ENCODE data around the gene BIN2. TPM values are rescaled to one million over a fixed set of nuclear protein-coding genes. Genes with fewer than 3 reads are reported as not detected.
"Not testable (repeated sequence)": the region's sequence is repeated elsewhere in the genome, so short reads cannot be mapped to it uniquely, and the experiment has no call there.

BIN2 gene
- total RNA-seq, 4 donors from 2014 or later: 1.7 to 8.3 (median 2.9) TPM

GRCh38 chr12:51321882-51322281 is 2.1 kb downstream of the BIN2 start:
- no peak for DNase-seq (ENCODE audit: extremely low spot score)
- no peaks in the 10 kb centered on the region for H3K9me3 ChIP-seq
- WGBS: 85% methylated on average over 3 of the region's 3 CpGs
- H3K27ac ChIP-seq (replicated peaks in 1 of 4): no peak overlapping the region
- H3K27me3 ChIP-seq: peaks cover 0 to 13% (median 0%) of the 10 kb centered on the region in 4 donors
- H3K4me3 ChIP-seq: no peak overlapping the region
- TF ChIP-seq POLR2AphosphoS5 (IDR thresholded peaks at IDR 0.05): no peak
- TF ChIP-seq, protein P1, sequence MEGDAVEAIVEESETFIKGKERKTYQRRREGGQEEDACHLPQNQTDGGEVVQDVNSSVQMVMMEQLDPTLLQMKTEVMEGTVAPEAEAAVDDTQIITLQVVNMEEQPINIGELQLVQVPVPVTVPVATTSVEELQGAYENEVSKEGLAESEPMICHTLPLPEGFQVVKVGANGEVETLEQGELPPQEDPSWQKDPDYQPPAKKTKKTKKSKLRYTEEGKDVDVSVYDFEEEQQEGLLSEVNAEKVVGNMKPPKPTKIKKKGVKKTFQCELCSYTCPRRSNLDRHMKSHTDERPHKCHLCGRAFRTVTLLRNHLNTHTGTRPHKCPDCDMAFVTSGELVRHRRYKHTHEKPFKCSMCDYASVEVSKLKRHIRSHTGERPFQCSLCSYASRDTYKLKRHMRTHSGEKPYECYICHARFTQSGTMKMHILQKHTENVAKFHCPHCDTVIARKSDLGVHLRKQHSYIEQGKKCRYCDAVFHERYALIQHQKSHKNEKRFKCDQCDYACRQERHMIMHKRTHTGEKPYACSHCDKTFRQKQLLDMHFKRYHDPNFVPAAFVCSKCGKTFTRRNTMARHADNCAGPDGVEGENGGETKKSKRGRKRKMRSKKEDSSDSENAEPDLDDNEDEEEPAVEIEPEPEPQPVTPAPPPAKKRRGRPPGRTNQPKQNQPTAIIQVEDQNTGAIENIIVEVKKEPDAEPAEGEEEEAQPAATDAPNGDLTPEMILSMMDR (IDR thresholded peaks at IDR 0.05): no peak
- no peak for TF ChIP-seq EP300 (IDR thresholded peaks at IDR 0.05)
- TF ChIP-seq POLR2A (IDR thresholded peaks at IDR 0.05; ENCODE audit: low read depth): no peak
- H3K4me1 ChIP-seq: peaks cover 0 to 5% (median 0%) of the 10 kb centered on the region in 4 donors
- intact Hi-C loops (cut with DNase I): no loop called here
- H3K36me3 ChIP-seq: no peaks in the 10 kb centered on the region

- intact Hi-C loops (cut with DNase I): no loop called here
- no peaks in the 10 kb centered on the region for H3K4me1 ChIP-seq
- H3K27me3 ChIP-seq: peaks cover 0 to 13% (median 0%) of the 10 kb centered on the region in 4 donors
- no peak overlapping the region for H3K4me3 ChIP-seq
- WGBS: 32% methylated on average over 3 of the region's 3 CpGs
- H3K27ac ChIP-seq (replicated peaks in 1 of 4): no peak overlapping the region
- H3K9me3 ChIP-seq: no peaks in the 10 kb centered on the region
- no peaks in the 10 kb centered on the region for H3K36me3 ChIP-seq
- DNase-seq (ENCODE audit: extremely low spot score): no peak
- TF ChIP-seq EP300 (IDR thresholded peaks at IDR 0.05) (no peak), POLR2A (IDR thresholded peaks at IDR 0.05; ENCODE audit: low read depth) (no peak), POLR2AphosphoS5 (IDR thresholded peaks at IDR 0.05) (no peak)
- TF ChIP-seq, protein P1 (IDR thresholded peaks at IDR 0.05): no peak
Measured at GRCh38 chr12:51320695-51321320, 3.2 kb downstream of the BIN2 start.

DNA sequence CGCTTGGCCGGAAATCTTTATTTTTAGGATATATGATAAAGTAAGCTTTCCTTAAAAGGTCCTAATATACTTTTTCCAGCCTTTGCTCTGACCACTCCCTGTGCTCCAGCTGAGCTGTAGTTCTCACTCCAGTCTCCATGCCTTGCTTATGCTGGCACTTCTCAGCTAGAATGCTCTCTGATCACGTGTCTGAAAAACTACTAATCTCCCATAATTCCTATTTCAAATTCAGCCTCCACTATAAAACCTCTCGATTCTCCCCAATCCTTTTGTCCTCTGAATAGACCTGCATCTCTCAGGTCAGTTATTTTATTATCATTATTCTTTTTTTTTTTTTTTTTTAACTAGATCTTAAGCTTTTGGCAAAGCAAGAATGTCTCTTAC is 3.7 kb downstream of the BIN2 start:
- H3K4me1 ChIP-seq: no peaks in the 10 kb centered on the region
- no peaks in the 10 kb centered on the region for H3K9me3 ChIP-seq
- peaks cover 0 to 13% (median 0%) of the 10 kb centered on the region in 4 donors for H3K27me3 ChIP-seq
- WGBS: 78% methylated on average over 4 of the region's 4 CpGs
- DNase-seq (ENCODE audit: extremely low spot score): no peak
- H3K4me3 ChIP-seq: no peak overlapping the region
- TF ChIP-seq, protein P1 (IDR thresholded peaks at IDR 0.05): no peak
- no peak for TF ChIP-seq POLR2A (IDR thresholded peaks at IDR 0.05; ENCODE audit: low read depth)
- no peak for TF ChIP-seq POLR2AphosphoS5 (IDR thresholded peaks at IDR 0.05)
- TF ChIP-seq EP300 (IDR thresholded peaks at IDR 0.05): no peak
- no peaks in the 10 kb centered on the region for H3K36me3 ChIP-seq
- intact Hi-C loops (cut with DNase I): no loop called here
- no peak overlapping the region for H3K27ac ChIP-seq (replicated peaks in 1 of 4)

- no peak for DNase-seq (ENCODE audit: extremely low spot score)
- no peak for TF ChIP-seq EP300 (IDR thresholded peaks at IDR 0.05)
- TF ChIP-seq POLR2A (IDR thresholded peaks at IDR 0.05; ENCODE audit: low read depth): no peak
- TF ChIP-seq, protein P1 (IDR thresholded peaks at IDR 0.05): no peak
- TF ChIP-seq POLR2AphosphoS5 (IDR thresholded peaks at IDR 0.05): no peak
- no peaks in the 10 kb centered on the region for H3K4me1 ChIP-seq
- H3K36me3 ChIP-seq: no peaks in the 10 kb centered on the region
- H3K4me3 ChIP-seq: no peak overlapping the region
- no peaks in the 10 kb centered on the region for H3K9me3 ChIP-seq
- H3K27ac ChIP-seq (replicated peaks in 1 of 4): no peak overlapping the region
- WGBS: 58% methylated on average over 3 of the region's 3 CpGs
- peaks cover 0 to 10% (median 0%) of the 10 kb centered on the region in 4 donors for H3K27me3 ChIP-seq
- intact Hi-C loops (cut with DNase I): no loop called here
Measured at GRCh38 chr12:51318846-51319599, 5.0 kb downstream of the BIN2 start.

DNA sequence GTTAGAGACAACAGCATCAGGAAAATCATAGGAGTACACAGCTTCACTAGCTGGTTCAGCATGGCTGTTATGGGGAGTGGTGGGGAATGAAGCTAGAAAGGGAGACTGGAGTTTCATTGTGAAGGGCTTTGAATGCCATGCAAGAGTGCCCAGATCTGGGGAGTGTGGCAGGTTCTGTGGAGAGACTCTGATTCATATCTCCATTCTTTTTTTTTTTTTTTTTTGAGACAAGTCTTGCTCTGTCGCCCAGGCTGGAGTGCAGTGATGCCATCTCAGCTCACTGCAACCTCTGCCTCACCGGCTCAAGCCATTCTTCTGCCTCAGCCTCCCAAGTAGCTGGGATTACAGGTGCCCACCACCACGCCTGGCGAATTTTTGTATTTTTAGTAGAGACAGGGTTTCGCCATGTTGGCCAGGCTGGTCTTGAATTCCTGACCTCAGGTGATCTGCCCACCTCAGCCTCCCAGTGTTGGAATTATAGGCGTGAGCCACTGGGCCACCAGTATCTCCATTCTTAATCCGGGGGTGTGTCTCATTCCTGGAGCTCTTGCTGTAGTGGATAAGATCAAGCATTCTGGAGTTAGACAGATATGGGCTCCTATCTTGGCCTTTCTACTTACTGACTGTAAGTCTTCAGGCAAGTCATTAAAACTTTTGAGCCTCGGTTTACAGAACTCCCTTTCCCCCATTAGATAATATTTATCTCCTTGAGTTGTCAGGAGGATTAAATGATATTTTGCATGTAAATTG is 5.7 kb downstream of the BIN2 start:
- H3K4me1 ChIP-seq; intact Hi-C loops (cut with DNase I); H3K4me3 ChIP-seq; H3K36me3 ChIP-seq; H3K27me3 ChIP-seq; H3K27ac ChIP-seq (replicated peaks in 1 of 4); DNase-seq (ENCODE audit: extremely low spot score); H3K9me3 ChIP-seq: not testable (repeated sequence)
- WGBS: 92% methylated on average over 8 of the region's 8 CpGs
